Neuronal stem cell (in vitro differentiated cells): ENCODE data around the gene CD226.

Source experiments
- DNase-seq: peaks from one replicate; pipeline ENCODE4 v3.0.0-alpha.2; 2013; ENCODE audit warnings: low spot score
- H2AFZ ChIP-seq: one replicate; pipeline ENCODE4 v1.6.1; 2013; ENCODE audit warnings: mild to moderate bottlenecking, low read length, inconsistent platforms
- H2AK5ac ChIP-seq: 2 replicates; pipeline ENCODE4 v1.6.1; 2013; ENCODE audit warnings: low read depth, mild to moderate bottlenecking, inconsistent platforms, low read length, moderate library complexity, mixed read lengths
- H2BK120ac ChIP-seq: 2 replicates; pipeline ENCODE4 v1.6.1; 2013; ENCODE audit warnings: low read depth, mild to moderate bottlenecking, inconsistent platforms, low read length, moderate library complexity, mixed read lengths
- H2BK12ac ChIP-seq: one replicate; pipeline ENCODE4 v1.6.1; 2013; ENCODE audit warnings: low read length, inconsistent platforms
- H2BK15ac ChIP-seq: 2 replicates; pipeline ENCODE4 v1.6.1; 2013; ENCODE audit warnings: mild to moderate bottlenecking, low read length, inconsistent platforms, mixed read lengths
- H2BK5ac ChIP-seq: one replicate; pipeline ENCODE4 v1.6.1; 2013; ENCODE audit warnings: inconsistent platforms, mild to moderate bottlenecking, low read length, moderate library complexity
- H3K14ac ChIP-seq: one replicate; pipeline ENCODE4 v1.6.1; 2013; ENCODE audit warnings: low read length, inconsistent platforms
- H3K18ac ChIP-seq: 2 replicates; pipeline ENCODE4 v1.6.1; 2013; ENCODE audit warnings: low read length, inconsistent platforms
- H3K23ac ChIP-seq: 2 replicates; pipeline ENCODE4 v1.6.1; 2013; ENCODE audit warnings: low read depth, mild to moderate bottlenecking, mixed read lengths, low read length, inconsistent platforms; ENCODE audit not compliant: poor library complexity
- H3K27ac ChIP-seq: replicated peaks from 3 replicates; pipeline ENCODE4 v1.5.1; 2013; ENCODE audit warnings: low read length, inconsistent platforms
- H3K27me3 ChIP-seq, 3 experiments: 2 replicates each; pipeline ENCODE4 v1.6.1; 2013; ENCODE audit warnings: low read length in 3 of 3, mild to moderate bottlenecking in 2 of 3, inconsistent platforms in 1 of 3, low read depth in 1 of 3, mixed read lengths in 1 of 3, moderate library complexity in 1 of 3; ENCODE audit not compliant: control insufficient read depth in 3 of 3, insufficient read depth in 3 of 3
- H3K36me3 ChIP-seq, 2 donors: replicated peaks in 1 of 2; 2 replicates each; pipeline ENCODE4 v1.6.1; 2013; ENCODE audit warnings: low read length in 2 of 2; ENCODE audit not compliant: control insufficient read depth in 2 of 2, insufficient read depth in 2 of 2
- H3K4ac ChIP-seq: 2 replicates; pipeline ENCODE4 v1.6.1; 2013; ENCODE audit warnings: inconsistent platforms, mild to moderate bottlenecking, low read length, moderate library complexity
- H3K4me1 ChIP-seq, 2 donors: 1 replicate in 1 of 2; 2 replicates in 1 of 2; pipeline ENCODE4 v1.6.1; 2013; ENCODE audit warnings: low read length in 2 of 2, low read depth in 1 of 2; ENCODE audit not compliant: control insufficient read depth in 2 of 2, insufficient read depth in 1 of 2
- H3K4me2 ChIP-seq: one replicate; pipeline ENCODE4 v1.6.1; 2013; ENCODE audit warnings: mild to moderate bottlenecking, low read length, inconsistent platforms; ENCODE audit not compliant: insufficient read depth, poor library complexity, severe bottlenecking
- H3K4me3 ChIP-seq, 2 donors: 2 replicates each; pipeline ENCODE4 v1.5.1; 2013; ENCODE audit warnings: low read length in 2 of 2, mild to moderate bottlenecking in 2 of 2, inconsistent platforms in 1 of 2, moderate library complexity in 1 of 2
- H3K79me1 ChIP-seq: one replicate; pipeline ENCODE4 v1.6.1; 2013; ENCODE audit warnings: low read depth, mild to moderate bottlenecking, inconsistent platforms, low read length, moderate library complexity
- H3K9ac ChIP-seq: one replicate; pipeline ENCODE4 v1.6.1; 2013; ENCODE audit warnings: mild to moderate bottlenecking, low read depth, low read length, inconsistent platforms; ENCODE audit not compliant: poor library complexity
- H3K9me3 ChIP-seq, 2 donors: replicated peaks in 1 of 2; 2 replicates each; pipeline versions ENCODE3 to v1.6.1; 2013; ENCODE audit warnings: low read length in 2 of 2, mild to moderate bottlenecking in 2 of 2, inconsistent platforms in 1 of 2, low read depth in 1 of 2, mixed read lengths in 1 of 2, moderate library complexity in 1 of 2; ENCODE audit not compliant: control insufficient read depth in 2 of 2, insufficient read depth in 1 of 2
- H4K8ac ChIP-seq: one replicate; pipeline ENCODE4 v1.6.1; 2013; ENCODE audit warnings: low read depth, mild to moderate bottlenecking, inconsistent platforms, low read length, moderate library complexity
- H4K91ac ChIP-seq: one replicate; pipeline ENCODE4 v1.6.1; 2013; ENCODE audit warnings: low read length, low read depth, mild to moderate bottlenecking, inconsistent platforms; ENCODE audit not compliant: poor library complexity
- WGBS, 2 donors: extraction: QIAGEN DNeasy Blood & Tissue Kit; methylation state at CpG; one replicate each; pipeline ENCODE4 v1.1.7; 2013; ENCODE audit warnings: missing lambda C conversion rate in 2 of 2, mixed read lengths in 1 of 2; ENCODE audit not compliant: insufficient read length in 2 of 2, insufficient replicate concordance in 1 of 2; ENCODE audit errors: extremely low coverage in 2 of 2; 5-methylcytosine and 5-hydroxymethylcytosine counted together

CD226 gene

DNA sequence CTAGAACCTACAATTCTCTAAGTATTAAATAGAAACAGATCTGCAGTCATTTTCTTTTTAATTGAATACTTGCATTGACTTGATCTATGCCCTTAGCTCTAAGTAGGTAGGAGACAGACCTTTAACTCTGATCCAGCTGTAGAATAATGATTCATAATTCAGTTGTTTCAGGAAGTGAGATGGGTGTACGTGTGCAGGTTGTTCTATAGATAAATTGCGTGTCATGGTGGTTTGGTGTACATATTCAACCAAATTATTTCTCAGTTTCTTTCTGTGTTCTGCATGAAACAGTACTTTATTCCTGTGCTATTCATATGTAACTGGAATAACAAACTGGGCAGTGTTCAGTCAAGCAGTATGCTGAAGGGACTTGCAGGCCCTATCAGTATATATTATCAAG, 34.3 kb upstream of the CD226 start:
- no peak overlapping the region for H2BK120ac ChIP-seq
- no peaks in the 10 kb centered on the region for H3K27me3 ChIP-seq
- H4K91ac ChIP-seq, result no peak overlapping the region
- no peak overlapping the region for H4K8ac ChIP-seq
- no peak overlapping the region for H3K23ac ChIP-seq
- H2BK15ac ChIP-seq, result no peak overlapping the region
- WGBS, 2 donors, result no CpG with 5 or more reads among the region's 2 CpGs
- no peak overlapping the region for H2AFZ ChIP-seq
- no peak overlapping the region for H3K9ac ChIP-seq
- no peak overlapping the region for H2AK5ac ChIP-seq
- no peak overlapping the region for H3K27ac ChIP-seq
- no peak overlapping the region for H3K18ac ChIP-seq
- no peaks in the 10 kb centered on the region for H3K36me3 ChIP-seq
- H2BK12ac ChIP-seq, result no peak overlapping the region
- no peak overlapping the region for H3K4ac ChIP-seq
- H3K9me3 ChIP-seq, result peaks cover 0 to 7% of the 10 kb centered on the region in 2 donors
- H3K79me1 ChIP-seq, result no peaks in the 10 kb centered on the region
- DNase-seq, result no peak
- H3K4me2 ChIP-seq, result no peak overlapping the region
- H3K4me3 ChIP-seq, result no peak overlapping the region
- H3K14ac ChIP-seq, result no peak overlapping the region
- H3K4me1 ChIP-seq, result peaks cover 0 to 3% of the 10 kb centered on the region in 2 donors
- no peak overlapping the region for H2BK5ac ChIP-seq

DNA sequence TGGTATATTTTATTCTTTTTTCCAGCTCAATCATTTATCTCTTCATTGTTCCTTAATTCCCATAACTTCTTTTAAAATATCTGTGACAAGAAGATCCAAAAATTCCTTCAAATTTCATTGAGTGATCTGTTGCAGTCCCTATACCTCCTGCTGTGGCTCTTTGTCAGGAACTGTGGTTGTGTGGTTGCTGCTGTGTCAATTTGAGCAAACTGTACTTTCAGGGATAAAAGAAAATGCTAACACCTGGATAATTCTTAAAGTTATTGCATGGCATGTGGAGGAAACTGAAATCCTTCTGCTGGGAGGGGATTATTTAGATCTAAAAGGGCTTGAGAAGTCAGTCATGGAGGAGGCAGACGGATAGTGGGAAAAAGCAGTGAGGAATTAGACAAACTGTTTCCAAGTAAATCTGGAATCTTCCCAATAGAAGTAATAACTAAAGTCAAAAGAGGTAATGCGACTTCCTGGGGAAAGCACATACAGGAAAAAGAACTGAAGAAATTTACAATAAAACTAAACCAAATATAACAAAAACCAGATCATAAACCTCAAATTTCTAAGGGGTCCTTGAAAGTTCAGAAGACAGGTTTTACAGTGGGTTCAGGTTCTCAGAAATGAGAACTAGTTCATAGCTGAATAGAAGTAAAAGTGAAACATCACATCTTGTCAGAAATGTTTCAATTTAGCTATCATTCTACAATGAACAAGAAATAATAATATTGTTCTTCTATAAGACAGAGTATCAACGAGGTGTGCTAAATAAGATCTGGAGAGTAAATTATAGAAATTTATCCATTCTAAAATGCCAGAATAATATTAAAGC, 33.5 kb upstream of the CD226 start:
- no peak for DNase-seq
- H3K9me3 ChIP-seq, result peaks cover 0 to 9% of the 10 kb centered on the region in 2 donors
- H2AK5ac ChIP-seq, result no peak overlapping the region
- H4K91ac ChIP-seq, result no peak overlapping the region
- no CpG with 5 or more reads among the region's 3 CpGs for WGBS, 2 donors
- H3K4me2 ChIP-seq, result no peak overlapping the region
- no peak overlapping the region for H3K14ac ChIP-seq
- H2BK12ac ChIP-seq, result no peak overlapping the region
- H3K27ac ChIP-seq, result no peak overlapping the region
- no peaks in the 10 kb centered on the region for H3K79me1 ChIP-seq
- H2BK15ac ChIP-seq, result no peak overlapping the region
- H3K23ac ChIP-seq, result no peak overlapping the region
- H3K36me3 ChIP-seq, result no peaks in the 10 kb centered on the region
- H3K4me1 ChIP-seq, result peaks cover 0 to 3% of the 10 kb centered on the region in 2 donors
- no peak overlapping the region for H4K8ac ChIP-seq
- no peak overlapping the region for H3K4me3 ChIP-seq
- no peaks in the 10 kb centered on the region for H3K27me3 ChIP-seq
- H2BK5ac ChIP-seq, result no peak overlapping the region
- no peak overlapping the region for H3K4ac ChIP-seq
- no peak overlapping the region for H2AFZ ChIP-seq
- no peak overlapping the region for H2BK120ac ChIP-seq
- H3K9ac ChIP-seq, result no peak overlapping the region
- no peak overlapping the region for H3K18ac ChIP-seq

DNA sequence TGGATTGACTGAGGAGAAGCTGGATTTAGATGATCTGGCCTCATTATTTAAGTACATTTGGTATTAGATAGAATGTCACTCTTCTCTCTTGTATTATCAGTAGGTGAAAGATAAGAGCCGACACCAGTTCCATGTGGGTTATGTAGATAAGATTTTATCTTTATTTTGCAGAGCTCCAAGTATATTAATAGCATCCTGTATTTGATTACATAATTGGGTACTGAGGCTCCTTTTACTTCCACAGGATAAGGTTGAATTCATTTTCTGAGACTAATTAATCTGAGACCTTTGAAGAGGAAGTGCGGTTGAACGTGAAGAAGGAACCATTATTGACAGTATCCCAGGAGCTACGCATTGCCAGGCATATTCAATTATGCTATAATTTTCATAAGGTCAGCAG, 32.8 kb upstream of the CD226 start:
- H2AFZ ChIP-seq, result no peak overlapping the region
- H3K27me3 ChIP-seq, result no peaks in the 10 kb centered on the region
- no peak overlapping the region for H3K18ac ChIP-seq
- no peak for DNase-seq
- H3K4me2 ChIP-seq, result no peak overlapping the region
- no peak overlapping the region for H2BK120ac ChIP-seq
- no peak overlapping the region for H3K4me3 ChIP-seq
- peaks cover 0 to under 1% of the 10 kb centered on the region in 2 donors for H3K4me1 ChIP-seq
- no peak overlapping the region for H3K23ac ChIP-seq
- no peak overlapping the region for H2AK5ac ChIP-seq
- no peak overlapping the region for H4K8ac ChIP-seq
- no peak overlapping the region for H2BK12ac ChIP-seq
- H3K36me3 ChIP-seq, result no peaks in the 10 kb centered on the region
- H3K9me3 ChIP-seq, result peaks cover 0 to 12% of the 10 kb centered on the region in 2 donors
- no peak overlapping the region for H3K9ac ChIP-seq
- H4K91ac ChIP-seq, result no peak overlapping the region
- H2BK15ac ChIP-seq, result no peak overlapping the region
- no CpG with 5 or more reads among the region's 4 CpGs for WGBS, 2 donors
- no peaks in the 10 kb centered on the region for H3K79me1 ChIP-seq
- H3K27ac ChIP-seq, result no peak overlapping the region
- no peak overlapping the region for H3K4ac ChIP-seq
- no peak overlapping the region for H3K14ac ChIP-seq
- no peak overlapping the region for H2BK5ac ChIP-seq

- Histone ChIP-seq H2BK15ac (no peak overlapping the region), H3K4me3 (no peak overlapping the region), H2AK5ac (no peak overlapping the region), H3K4me2 (no peak overlapping the region), H3K14ac (no peak overlapping the region), H3K23ac (no peak overlapping the region), H3K79me1 (no peaks in the 10 kb centered on the region), H3K4me1 (no peaks in the 10 kb centered on the region), H3K9ac (no peak overlapping the region), H4K8ac (no peak overlapping the region), H3K18ac (no peak overlapping the region), H3K9me3 (peaks cover 0 to 12% of the 10 kb centered on the region in 2 donors), H3K27ac (no peak overlapping the region), H4K91ac (no peak overlapping the region), H3K27me3 (no peaks in the 10 kb centered on the region), H3K36me3 (no peaks in the 10 kb centered on the region), H3K4ac (no peak overlapping the region), H2BK5ac (no peak overlapping the region), H2BK12ac (no peak overlapping the region), H2AFZ (no peak overlapping the region), H2BK120ac (no peak overlapping the region)
- WGBS, 2 donors, result no CpG with 5 or more reads among the region's 13 CpGs
- no peak for DNase-seq
These were observed 31.4 kb upstream of the CD226 start for GRCh38 chr18:69978732-69979715.
